ENCODE measurements around the gene CSNK2A3. TPM values are rescaled to one million over a fixed set of nuclear protein-coding genes. Genes with fewer than 3 reads are reported as not detected.

CSNK2A3 gene
- total and polyA plus RNA-seq, 9 of the 15 experiments (the other 6 are each of a cell fraction or from before 2014, with no cell fraction given), result 0.33 to 6.1 (median 1.8) TPM

DNA sequence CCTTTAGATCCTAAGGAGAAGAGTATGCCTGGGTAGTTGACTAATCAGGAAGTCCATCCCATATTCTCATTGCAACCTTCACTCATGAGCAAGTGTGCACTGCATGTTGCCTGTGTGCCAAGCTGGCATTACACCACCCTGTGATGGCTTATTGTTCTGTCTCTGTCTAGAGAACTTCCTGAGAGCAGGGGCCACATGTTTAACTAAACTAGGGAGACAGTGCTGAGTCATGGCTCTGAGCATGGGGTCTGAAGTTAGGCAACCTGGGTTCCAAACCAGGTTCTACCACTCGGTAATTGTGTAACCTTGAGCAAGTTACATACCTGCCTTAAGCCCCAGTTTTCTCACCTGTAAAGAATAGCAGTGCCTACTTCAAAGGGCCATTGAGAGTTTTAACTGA, 39.6 kb downstream of the CSNK2A3 start (continued):
- TF ChIP-seq MIER1 (IDR thresholded peaks at IDR 0.05; ENCODE audit: low read depth) (no peak), C11orf30 (IDR thresholded peaks at IDR 0.05; ENCODE audit: low read depth) (peak; percentile 19; the same call in 1 of the 2 replicates), ESRRB (CRISPR knock-in tag; IDR thresholded peaks at IDR 0.05; ENCODE audit: borderline replicate concordance) (no peak), ZNF696 (CRISPR knock-in tag; conservative IDR thresholded peaks at IDR 0.05) (no peak), ARID2 (IDR thresholded peaks at IDR 0.05) (no peak), NFE2 (IDR thresholded peaks at IDR 0.05; ENCODE audit: low read depth) (peak; percentile 59; the same call in 1 of the 2 replicates), HDAC2 (IDR thresholded peaks at IDR 0.05) (no peak), RAD51 (IDR thresholded peaks at IDR 0.05; ENCODE audit: borderline replicate concordance, low read depth) (no peak), NFIC (IDR thresholded peaks at IDR 0.05) (no peak), ILF3 (IDR thresholded peaks at IDR 0.05; ENCODE audit: borderline replicate concordance) (no peak), ARID3A (IDR thresholded peaks at IDR 0.05; ENCODE audit: borderline replicate concordance, low read depth, low read length) (no peak), ATF1 (CRISPR knock-in tag; IDR thresholded peaks at IDR 0.05) (no peak), ATF1 (tag; IDR thresholded peaks at IDR 0.05) (no peak), NFE2L1 (tag; IDR thresholded peaks at IDR 0.05; ENCODE audit: borderline replicate concordance, low read depth) (0 out of 2 replicates have a peak, but pooled peaks have one; percentile 14)
- TF ChIP-seq, protein P1, sequence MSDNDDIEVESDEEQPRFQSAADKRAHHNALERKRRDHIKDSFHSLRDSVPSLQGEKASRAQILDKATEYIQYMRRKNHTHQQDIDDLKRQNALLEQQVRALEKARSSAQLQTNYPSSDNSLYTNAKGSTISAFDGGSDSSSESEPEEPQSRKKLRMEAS (CRISPR knock-in tag; IDR thresholded peaks at IDR 0.05), result no peak

Data from K562 (cell line).